GM06990 (cell line): ENCODE results near the gene PPP1R12C.
A peak's percentile ranks its signal among the peaks of the same experiment; 100 is the strongest.

Experiments used
- DNase-seq: peaks from one replicate; pipeline ENCODE4 v3.0.0-alpha.2; 2011; ENCODE audit not compliant: insufficient read length; ENCODE audit errors: extremely low read depth
- H3K27me3 ChIP-seq: replicated peaks from 2 replicates; pipeline ENCODE4 v1.6.0; 2011; ENCODE audit warnings: low read length; ENCODE audit not compliant: control insufficient read depth, insufficient read depth
- H3K36me3 ChIP-seq: 2 replicates; pipeline ENCODE4 v1.5.1; 2011; ENCODE audit warnings: low read length; ENCODE audit not compliant: control insufficient read depth, insufficient read depth
- H3K4me3 ChIP-seq: replicated peaks from 2 replicates; pipeline ENCODE4 v1.5.1; 2011; ENCODE audit warnings: low read depth, mild to moderate bottlenecking, control low read depth, low read length
- CTCF ChIP-seq: IDR thresholded peaks from 2 replicates; pipeline ENCODE4 v1.5.1; 2011; ENCODE audit warnings: low read length, control low read depth, mild to moderate bottlenecking, inconsistent platforms; ENCODE audit not compliant: insufficient read depth, poor library complexity, severe bottlenecking

Gene PPP1R12C

GRCh38 chr19:55090564-55090963 lies 26.9 kb downstream of the PPP1R12C start:
- Histone ChIP-seq H3K36me3 (peaks cover 3% of the 10 kb centered on the region), H3K4me3 (no peak overlapping the region), H3K27me3 (no peaks in the 10 kb centered on the region)
- DNase-seq = no peak
- no peak for TF ChIP-seq CTCF

GRCh38 chr19:55089342-55089944 lies 28.0 kb downstream of the PPP1R12C start:
- no peaks in the 10 kb centered on the region for H3K27me3 ChIP-seq
- DNase-seq = no peak
- no peak for TF ChIP-seq CTCF
- peaks cover 3% of the 10 kb centered on the region for H3K36me3 ChIP-seq
- H3K4me3 ChIP-seq = no peak overlapping the region

- Histone ChIP-seq H3K4me3 (no peak overlapping the region), H3K27me3 (no peaks in the 10 kb centered on the region), H3K36me3 (peaks cover 3% of the 10 kb centered on the region)
- TF ChIP-seq CTCF = peak; percentile 67
- no peak for DNase-seq
Measured at GRCh38 chr19:55088543-55089341, 28.7 kb downstream of the PPP1R12C start.

- H3K4me3 ChIP-seq = no peak overlapping the region
- peaks cover 3% of the 10 kb centered on the region for H3K36me3 ChIP-seq
- no peak for TF ChIP-seq CTCF
Measured at GRCh38 chr19:55088021-55088451, 29.4 kb downstream of the PPP1R12C start.

GRCh38 chr19:55087542-55087901 lies 29.9 kb downstream of the PPP1R12C start:
- H3K36me3 ChIP-seq = peaks cover 1% of the 10 kb centered on the region
- TF ChIP-seq CTCF = no peak
- DNase-seq = no peak
- H3K4me3 ChIP-seq = no peak overlapping the region
- H3K27me3 ChIP-seq = no peaks in the 10 kb centered on the region

More at GRCh38 chr19:55088021-55088451, 29.4 kb downstream of the PPP1R12C start:
- no peaks in the 10 kb centered on the region for H3K27me3 ChIP-seq
- no peak for DNase-seq
